ENCODE results near the gene GRIP1.

Gene GRIP1

DNA sequence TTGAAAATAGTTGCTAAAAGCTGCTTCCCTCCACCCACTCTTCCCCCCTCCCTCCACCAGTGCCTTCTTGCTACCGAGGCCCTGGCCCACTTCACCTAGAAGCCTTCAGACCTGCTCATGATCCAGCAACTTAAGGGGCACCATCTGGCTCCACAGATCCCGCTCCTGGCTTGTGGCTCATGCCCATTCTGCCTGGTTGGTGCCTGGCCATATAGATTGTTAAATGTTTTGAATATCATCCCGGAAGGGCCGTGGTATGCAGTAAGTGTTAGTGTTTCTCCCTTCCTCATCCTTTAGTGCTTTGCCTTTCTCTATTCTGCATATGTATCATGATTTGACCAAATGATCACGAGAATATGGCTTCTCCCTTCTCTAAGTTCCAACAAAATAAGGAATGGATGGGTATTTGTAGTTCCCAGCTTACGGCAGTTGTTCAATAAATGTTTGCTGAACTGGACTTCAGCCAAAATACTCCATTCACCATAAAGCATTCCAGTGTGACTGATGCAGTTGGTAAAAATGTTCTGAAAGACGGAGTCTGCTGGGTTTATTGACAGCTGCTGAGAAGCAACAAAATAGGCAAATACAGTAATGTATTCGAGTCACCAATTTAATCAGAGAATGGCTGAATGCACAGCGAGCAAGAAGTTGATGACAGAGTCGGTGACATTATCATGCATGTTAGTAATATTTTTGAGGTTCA, 30.7 kb downstream of the GRIP1 start:
- CTCF ChIA-PET, result interaction anchor here (2.1 kb wide), 1 partner anchor 43 kb away, joined by 7 read pairs; no protein-coding TSS in a partner anchor
- POLR2A ChIA-PET, result no interaction called here
- DNase-seq (ENCODE audit: low read depth, low spot score), result no peak
- TF ChIP-seq CTCF (IDR thresholded peaks at IDR 0.05; ENCODE audit: insufficient read depth, low read length, missing control alignments), result no peak
- H3K4me3 ChIP-seq (ENCODE audit: low read depth, low read length), result no peak overlapping the region

GRCh38 chr12:66647034-66647691, 31.7 kb downstream of the GRIP1 start:
- DNase-seq (ENCODE audit: low read depth, low spot score), result peak; percentile 88
- ChIA-PET CTCF (interaction anchor here (2.1 kb wide), 1 partner anchor 44 kb away, joined by 7 read pairs; no protein-coding TSS in a partner anchor), POLR2A (interaction anchor here (1.0 kb wide), 1 partner anchor 10 kb away, joined by 3 read pairs; no protein-coding TSS in a partner anchor)
- no peak overlapping the region for H3K4me3 ChIP-seq (ENCODE audit: low read depth, low read length)
- TF ChIP-seq CTCF (IDR thresholded peaks at IDR 0.05; ENCODE audit: insufficient read depth, low read length, missing control alignments), result no peak

DNA sequence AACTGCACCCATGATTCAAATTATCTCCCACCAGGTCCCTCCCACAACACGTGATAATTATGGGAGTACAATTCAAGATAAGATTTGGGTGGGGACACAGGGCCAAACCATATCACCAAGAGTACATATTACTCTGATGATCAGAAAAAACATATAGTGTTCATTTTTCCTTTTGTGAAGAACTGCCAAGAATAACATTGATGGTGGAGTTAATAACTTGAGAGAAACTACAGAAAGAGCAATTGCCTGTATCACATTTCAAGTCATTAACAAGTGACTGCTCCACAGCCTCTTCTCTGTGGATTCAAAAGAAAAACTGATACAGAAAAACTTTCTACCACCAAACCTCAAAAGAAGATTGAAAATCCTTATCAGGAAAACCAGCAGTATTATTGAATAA, 34.7 kb downstream of the GRIP1 start:
- no peak for TF ChIP-seq CTCF (IDR thresholded peaks at IDR 0.05; ENCODE audit: insufficient read depth, low read length, missing control alignments)
- H3K4me3 ChIP-seq (ENCODE audit: low read depth, low read length), result no peak overlapping the region
- CTCF ChIA-PET, result no interaction called here
- DNase-seq (ENCODE audit: low read depth, low spot score), result no peak
- POLR2A ChIA-PET, result no interaction called here

- no peak for TF ChIP-seq CTCF (IDR thresholded peaks at IDR 0.05; ENCODE audit: insufficient read depth, low read length, missing control alignments)
- no peak for DNase-seq (ENCODE audit: low read depth, low spot score)
- CTCF ChIA-PET, result no interaction called here
- no peak overlapping the region for H3K4me3 ChIP-seq (ENCODE audit: low read depth, low read length)
- POLR2A ChIA-PET, result no interaction called here
Observed at GRCh38 chr12:66640691-66641460, 38.0 kb downstream of the GRIP1 start.

GRCh38 chr12:66638666-66639065, 40.2 kb downstream of the GRIP1 start:
- ChIA-PET POLR2A (no interaction called here), CTCF (no interaction called here)
- no peak overlapping the region for H3K4me3 ChIP-seq (ENCODE audit: low read depth, low read length)
- DNase-seq (ENCODE audit: low read depth, low spot score), result no peak
- TF ChIP-seq CTCF (IDR thresholded peaks at IDR 0.05; ENCODE audit: insufficient read depth, low read length, missing control alignments), result no peak
